ENCODE results near the gene SEMA3A.

- TF ChIP-seq CTCF (IDR thresholded peaks at IDR 0.05) (no peak), POLR2A (IDR thresholded peaks at IDR 0.05) (no peak)
Measured at GRCh38 chr7:84191842-84192241, 2.7 kb downstream of the SEMA3A start.

Data from sigmoid colon (tissue), 3 donors.